Measurements from ENCODE around the gene ETV2.

DNA sequence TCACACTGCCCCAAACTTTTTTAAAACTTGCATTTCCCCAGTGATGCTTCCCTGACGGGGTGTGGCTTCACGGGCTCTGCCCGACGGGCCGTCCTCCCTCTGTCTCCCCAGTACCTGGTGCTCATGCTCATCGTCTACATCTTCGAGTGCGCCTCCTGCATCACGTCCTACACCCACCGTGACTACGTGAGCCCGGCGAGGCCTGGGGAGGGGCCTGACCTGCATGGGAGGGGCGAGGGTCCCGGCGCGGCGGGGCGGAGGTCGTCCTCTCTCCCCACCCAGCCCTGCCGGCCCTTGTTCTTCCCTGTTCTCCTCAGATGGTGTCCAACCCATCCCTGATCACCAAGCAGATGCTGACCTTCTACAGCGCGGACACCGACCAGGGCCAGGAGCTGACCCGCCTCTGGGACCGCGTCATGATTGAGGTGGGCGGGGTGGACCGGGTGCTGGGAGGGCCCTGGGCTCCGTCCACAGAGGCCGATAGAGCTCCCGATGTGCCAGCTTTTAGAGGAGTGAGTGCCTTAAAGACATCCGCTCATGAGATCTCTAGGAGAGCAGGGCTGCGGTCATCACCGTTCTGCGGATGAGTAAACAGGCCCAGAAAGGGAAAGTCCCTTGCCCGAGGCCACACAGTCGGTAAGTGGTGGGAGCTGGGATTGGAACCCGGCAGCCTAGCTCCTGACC, 31.7 kb downstream of the ETV2 start:
- no peak for TF ChIP-seq ARNT (IDR thresholded peaks at IDR 0.05)
- TF ChIP-seq FOXM1 (IDR thresholded peaks at IDR 0.05; ENCODE audit: borderline replicate concordance): no peak
- no peak for TF ChIP-seq FOXA1 (IDR thresholded peaks at IDR 0.05)
- no peak for TF ChIP-seq SP1 (IDR thresholded peaks at IDR 0.05)
- TF ChIP-seq NFRKB (IDR thresholded peaks at IDR 0.05): no peak
- TF ChIP-seq FOXK2 (IDR thresholded peaks at IDR 0.05): no peak
- no peak for TF ChIP-seq ZNF384 (IDR thresholded peaks at IDR 0.05)
